ENCODE measurements around the gene DLST.
A peak's percentile ranks its signal among the peaks of the same experiment; 100 is the strongest.
"Not testable (repeated sequence)": the region's sequence is repeated elsewhere in the genome, so short reads cannot be mapped to it uniquely, and the experiment has no call there.

DLST gene

DNA sequence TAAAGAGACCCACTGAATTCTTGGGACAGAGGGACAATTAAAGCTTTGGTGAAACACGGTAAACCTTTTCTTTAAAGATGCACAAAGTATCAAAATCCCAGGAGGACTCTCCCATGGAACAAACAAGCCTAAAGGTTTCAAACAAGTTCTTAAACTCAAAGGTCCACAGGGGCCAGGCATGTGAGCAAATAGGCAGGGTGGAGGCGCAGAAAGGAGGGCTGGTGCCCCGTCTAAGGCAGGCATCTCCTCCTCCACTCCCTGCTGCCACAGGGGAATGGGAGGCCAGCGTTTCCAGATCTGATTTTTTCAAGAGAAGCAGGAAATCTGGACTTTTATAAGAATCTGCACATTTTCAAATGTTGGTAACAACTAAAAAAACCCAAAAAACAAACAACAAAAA is 33.7 kb downstream of the DLST start:
- FAIRE-seq (no peak), DNase-seq (ENCODE audit: low spot score) (no peak)

DNA sequence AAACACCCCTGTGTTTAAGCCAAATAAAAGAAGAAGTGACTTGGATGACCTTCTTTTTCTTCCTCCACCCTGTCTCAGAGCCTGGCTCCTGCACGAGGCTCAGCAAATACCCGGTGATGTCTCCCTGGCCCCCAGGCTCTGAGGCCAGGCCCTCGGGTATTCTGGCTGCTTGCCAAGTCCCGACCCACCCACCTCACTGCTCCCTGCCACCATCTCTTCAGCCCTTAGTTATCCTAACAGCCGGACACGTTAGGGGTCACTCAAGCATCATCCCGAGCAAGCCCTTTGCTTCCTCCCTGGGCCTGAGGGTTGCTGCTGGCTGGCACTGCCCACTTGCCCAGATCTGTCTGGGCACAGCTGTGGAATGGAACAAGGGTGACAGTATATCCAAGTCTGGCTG is 34.1 kb downstream of the DLST start:
- no peak for FAIRE-seq
- no peak for DNase-seq (ENCODE audit: low spot score)

DNA sequence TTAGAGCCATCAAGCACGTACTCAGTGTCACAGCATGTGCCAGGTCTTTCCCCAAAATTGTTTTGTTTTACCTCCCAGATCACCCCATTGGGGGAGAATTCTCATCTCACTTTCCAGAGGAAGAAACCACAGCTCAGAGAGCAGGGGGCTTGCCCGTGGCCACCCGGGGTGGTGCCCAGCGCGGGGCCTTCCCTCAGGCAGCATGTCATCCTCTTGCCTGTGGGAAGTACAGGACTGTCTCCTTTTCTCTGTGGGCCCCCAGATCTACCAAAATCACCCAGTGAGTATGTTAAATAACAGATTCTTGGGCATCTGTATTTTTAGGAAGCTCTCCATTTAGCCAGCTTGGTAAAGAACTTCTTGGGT is 35.4 kb downstream of the DLST start:
- FAIRE-seq, result no peak

DNA sequence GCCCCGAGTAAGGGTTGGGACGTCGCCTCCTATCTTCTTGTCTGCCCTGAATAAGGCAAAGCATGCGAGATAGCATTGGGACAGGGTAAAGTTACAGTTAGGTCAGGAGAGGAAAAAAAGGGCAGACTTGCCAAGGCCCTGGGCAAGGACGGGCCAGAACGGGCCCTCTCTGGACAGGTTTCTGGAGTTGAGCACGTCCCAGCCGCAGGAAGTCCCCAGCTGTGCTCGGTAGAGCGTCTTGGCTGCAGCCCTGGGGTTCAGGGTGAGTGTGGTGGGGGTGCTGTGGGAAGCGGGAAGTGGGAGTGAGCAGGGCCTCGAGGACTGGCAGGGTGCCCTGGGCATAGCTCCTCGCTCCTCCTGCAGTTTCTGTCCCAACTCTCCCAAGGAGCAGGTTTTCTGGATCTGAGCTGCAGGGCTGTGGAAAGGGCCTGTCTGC is 35.9 kb downstream of the DLST start:
- FAIRE-seq (no peak), DNase-seq (ENCODE audit: low spot score) (no peak)

More for the DNA sequence above, 35.4 kb downstream of the DLST start:
- DNase-seq (ENCODE audit: low spot score), result no peak

DNA sequence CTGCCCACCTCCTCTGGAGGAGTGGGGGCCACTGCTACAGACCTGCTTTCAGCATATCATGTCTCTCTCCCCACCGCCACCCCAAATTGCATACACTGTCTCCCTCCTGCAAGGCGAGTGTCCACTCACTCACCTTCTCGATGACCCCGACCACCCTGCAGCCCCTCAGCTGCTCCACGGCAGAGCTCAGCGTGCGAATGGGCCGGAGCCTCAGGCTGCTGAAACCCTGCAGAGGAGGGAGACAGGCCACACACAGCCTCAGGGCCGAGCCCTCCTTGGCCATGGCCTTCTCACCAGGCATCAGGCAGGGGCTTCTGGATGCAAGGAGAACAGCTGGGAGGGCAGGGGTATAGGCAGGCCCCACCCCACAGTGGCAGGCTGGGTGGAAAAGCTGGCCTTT is 36.7 kb downstream of the DLST start:
- DNase-seq (ENCODE audit: low spot score), result no peak
- FAIRE-seq, result no peak

DNA sequence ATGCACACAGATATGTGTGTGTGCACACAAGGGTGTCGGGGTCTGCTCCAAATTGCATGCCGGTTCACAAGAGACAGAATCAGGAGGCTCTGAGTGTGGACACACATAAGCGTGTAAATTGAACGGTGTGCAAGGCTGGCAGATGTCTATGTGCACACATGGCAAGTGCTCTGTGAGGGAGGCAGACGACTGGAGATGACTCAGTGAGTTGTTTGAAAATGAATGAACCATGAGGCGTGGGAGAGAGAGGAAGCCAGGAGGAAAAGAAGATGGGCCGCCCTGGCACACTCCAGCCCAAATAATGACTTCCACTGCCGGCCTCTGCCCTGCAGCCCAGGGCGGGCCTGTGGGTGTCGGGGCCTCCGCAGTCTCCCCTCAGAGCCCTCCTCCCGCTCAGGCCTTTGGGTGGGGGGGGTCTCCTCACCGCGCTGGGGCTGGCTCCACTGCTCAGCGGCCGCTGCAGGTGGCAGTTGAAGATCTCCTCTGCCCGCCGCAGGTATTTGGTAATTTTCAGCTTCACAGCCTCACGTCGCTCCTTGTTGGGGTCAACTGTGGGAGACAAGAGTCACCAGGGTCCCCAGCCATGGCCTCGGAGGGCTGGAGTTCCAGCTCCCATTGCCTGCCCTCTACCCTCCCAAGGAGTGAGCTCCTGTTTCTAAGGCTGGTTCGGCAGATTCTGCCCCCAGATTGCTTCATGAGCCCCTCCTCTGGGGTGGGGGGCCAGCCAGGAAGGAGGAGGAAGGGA is 37.9 kb downstream of the DLST start:
- no peak for DNase-seq (ENCODE audit: low spot score)
- FAIRE-seq, result peak; percentile 61

DNA sequence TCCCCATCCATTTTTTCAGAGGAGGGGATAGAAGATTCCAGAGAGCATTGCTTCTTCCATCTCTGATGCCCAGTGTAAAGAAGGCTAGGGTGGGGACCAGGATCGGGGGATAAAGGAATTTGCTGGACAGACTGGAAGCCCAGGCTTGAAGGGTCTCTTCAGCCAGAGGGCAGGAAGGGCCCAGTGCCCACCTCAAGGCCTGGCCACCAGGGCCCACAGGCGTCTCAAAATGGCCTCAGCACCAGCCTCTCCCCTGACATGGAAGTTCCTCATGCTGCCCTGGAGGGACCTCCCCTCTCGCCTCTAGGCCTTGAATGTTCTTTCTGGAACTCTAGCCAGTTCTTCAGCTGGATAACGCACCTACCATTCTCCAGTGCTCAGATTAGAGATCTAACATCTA is 38.6 kb downstream of the DLST start:
- DNase-seq (ENCODE audit: low spot score) (no peak), FAIRE-seq (no peak)

DNA sequence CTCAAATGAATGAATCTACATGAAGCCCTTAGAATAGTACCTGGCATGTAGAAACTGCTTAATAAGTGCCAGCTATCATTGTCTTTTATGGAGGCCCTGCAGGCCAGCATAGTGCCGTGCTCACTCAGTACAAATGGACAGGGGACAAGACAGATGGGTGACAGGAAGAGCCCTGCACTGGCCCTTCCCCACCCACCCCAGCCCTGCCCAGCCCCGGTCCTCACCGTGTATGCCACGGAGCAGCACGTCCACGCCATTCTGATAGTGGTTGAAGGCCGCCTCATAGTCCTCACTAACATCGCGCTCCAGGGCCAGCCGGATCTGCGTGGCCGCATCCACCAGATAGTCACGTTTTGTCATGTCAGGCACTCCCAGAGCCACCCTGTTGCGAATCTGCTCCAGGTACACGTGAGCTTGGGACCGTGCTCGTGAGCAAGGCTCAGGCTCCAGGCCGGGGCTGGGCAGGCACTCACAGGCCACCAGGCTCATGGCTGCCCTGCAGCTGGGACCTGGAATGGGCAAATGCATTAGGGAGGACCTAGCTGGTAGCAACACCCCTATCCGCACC is 39.4 kb downstream of the DLST start:
- peak; percentile 56 for FAIRE-seq
- DNase-seq (ENCODE audit: low spot score), result no peak

DNA sequence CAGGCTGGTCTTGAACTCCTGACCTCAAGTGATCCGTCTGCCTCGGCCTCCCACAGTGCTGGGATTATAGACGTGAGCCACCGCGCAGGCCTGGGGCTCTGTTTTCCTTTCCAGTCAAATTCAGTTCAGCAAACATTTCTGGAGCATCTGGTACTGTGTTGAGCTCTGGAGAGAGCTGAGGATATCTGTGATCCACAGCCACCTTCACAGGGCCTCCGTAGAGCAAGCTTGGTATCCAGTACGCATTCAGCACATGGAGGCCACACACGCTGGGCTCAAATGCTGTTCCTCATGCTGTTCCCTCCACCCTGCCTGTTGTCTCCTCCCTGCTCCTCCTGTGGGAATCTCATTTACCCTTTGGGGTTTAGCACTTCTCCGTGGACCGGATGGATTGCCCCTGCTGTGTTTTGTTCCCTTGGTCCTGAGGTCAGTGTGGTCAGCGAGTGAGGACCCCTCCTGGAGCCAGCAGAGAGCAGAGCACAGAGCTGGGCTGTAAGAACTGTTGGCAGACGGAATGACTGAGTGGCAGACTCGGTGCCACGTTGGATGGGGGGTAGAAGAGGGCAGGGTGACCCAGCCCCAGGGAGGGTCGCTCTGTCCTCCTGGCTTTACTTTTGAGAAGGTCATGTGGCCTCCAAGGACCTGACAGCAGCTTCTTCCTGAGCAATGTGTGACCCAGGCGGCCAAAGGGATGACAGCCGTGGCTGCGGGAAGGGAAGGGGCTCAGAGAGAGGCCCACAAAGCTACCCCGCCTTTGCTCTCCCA is 40.5 kb downstream of the DLST start:
- FAIRE-seq (no peak), DNase-seq (ENCODE audit: low spot score) (no peak)

DNA sequence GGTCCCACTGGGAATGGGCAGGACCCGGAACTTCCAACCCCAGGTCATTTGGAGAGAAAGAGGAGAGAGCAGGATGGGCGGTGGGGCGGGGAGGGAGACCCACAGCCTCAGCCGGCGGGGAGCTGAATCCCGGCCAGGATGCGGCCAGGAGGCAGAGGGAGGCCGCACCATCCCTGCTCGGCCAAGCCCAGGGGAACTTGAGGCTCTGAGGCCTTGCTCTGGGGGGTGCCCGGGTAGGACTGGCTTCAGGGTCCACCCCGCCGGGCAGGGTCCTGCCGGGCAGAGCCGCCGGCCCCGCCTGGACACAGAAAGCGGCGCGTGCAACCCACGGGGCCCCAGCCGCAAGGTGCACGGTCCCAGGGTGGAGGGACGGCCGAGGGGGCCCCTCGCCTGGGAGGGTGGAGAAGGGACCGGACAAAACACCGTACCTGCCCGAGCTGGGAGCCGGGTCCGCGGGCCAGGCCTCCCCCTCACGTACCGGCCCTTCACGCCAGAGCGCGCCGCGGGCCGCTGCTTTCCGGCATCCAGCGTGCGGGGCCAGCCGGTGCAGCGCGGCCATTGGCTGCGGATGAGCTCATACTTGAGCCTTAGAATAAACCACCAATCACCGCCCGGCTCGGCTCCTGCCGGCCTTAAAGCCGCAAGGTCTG is 41.2 kb downstream of the DLST start, which contains the start of gene RPS6KL1:
TSS of gene RPS6KL1 (minus strand) at position 509 of the 650 bp plus-strand sequence. CDS start 1,719 bp downstream, outside the sequence.
- no peak for FAIRE-seq
- DNase-seq (ENCODE audit: low spot score), result no peak

DNA sequence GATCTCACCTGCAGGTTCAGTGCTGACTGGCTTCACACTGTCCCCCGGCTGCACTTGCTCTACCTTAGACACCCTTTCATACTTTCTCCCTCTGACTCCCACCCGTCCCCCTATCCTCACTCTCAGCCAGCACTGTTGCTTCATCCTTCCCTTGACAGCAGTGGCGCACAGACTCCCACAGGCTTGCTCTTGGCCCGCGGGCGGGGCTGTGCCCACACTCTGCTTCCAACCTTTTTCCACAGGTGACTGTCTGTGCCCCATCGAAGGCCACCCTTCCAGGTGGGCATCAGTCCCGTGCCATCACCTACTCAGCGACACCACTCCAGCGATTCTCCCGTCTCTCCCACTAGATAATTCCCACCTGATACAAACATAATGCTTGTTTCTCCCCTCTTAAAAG is 42.3 kb downstream of the DLST start:
- DNase-seq (ENCODE audit: low spot score), result no peak
- no peak for FAIRE-seq

DNA sequence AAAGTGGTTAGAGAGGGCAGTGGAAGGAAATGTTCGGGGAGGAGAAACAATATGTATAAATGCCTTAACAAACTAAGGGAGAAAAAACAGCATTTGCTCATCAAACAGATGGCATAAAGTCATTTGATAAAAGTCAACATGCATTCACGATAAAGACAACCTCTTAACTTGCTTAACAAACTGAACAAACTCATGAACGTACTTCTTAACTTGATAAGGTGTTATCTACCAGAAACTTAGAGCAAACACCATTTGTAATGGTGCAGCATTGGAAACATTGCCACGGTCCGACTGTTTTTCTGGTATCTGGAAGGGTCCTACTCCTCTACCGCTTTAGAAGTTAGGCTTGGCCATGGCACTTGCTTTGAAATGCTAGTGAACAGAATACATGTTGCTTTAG is 45.5 kb downstream of the DLST start:
- FAIRE-seq (peak; percentile 5), DNase-seq (ENCODE audit: low spot score) (no peak)

DNA sequence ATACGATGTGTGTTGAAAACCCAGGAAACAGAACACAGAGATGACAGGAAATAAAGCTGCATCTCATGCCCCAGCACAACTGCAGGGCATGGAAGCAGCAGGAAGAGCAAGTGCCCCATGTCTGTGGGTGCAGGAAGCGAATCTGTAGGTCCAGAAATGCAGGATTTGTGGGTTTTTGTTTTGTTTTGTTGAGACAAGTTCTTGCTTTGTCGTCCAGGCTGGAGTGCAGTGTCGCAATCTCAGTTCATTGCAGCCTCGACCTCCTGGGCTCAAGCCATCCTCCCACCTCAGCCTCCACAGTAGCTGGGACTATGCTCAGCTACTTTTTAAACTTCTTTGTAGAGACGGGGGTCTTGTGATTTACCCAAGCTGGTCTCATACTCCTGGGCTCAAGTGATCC is 47.5 kb downstream of the DLST start:
- DNase-seq (ENCODE audit: low spot score) (no peak), FAIRE-seq (no peak)

DNA sequence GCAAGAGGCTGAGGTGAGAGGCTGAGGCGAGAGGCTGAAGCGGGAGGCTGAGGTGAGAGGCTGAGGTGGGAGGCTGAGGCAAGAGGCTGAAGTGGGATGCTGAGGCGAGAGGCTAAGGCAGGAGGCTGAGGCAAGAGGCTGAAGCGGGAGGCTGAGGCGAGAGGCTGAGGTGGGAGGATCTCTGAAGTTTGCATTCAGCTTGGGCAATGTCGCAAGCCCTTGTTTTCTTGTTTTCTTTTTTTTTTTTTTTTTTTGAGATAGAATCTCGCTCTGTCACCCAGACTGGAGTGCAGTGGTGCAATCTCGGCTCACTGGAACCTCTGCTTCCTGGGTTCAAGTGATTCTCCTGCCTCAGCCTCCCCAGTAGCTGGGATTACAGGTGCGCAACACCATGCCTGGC is 50.0 kb downstream of the DLST start:
- FAIRE-seq; DNase-seq (ENCODE audit: low spot score): not testable (repeated sequence)

DNA sequence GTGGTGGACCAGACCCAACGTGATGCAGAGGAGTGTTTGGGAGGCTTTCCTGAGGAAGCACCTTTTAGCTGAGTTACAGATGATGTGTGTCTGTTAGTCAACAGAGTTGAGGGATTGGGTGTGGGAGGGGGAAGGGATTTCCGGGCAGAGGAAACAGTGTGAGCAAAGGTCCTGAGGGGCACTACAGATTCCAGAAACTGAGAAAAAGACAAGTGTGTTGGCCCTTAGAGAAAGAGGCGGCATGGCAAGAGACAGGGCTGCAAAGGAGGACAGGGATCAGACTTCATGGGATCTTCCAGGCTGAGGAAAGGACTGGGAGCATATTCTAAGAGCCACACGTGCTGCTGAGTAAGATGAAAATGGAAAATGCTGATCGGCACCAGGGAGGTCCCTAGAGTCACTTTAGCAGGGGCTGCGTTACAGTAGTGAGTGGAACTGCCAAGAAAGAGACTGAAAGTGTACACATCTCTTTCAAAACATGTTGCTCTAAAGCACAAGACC is 50.7 kb downstream of the DLST start:
- no peak for DNase-seq (ENCODE audit: low spot score)
- no peak for FAIRE-seq

DNA sequence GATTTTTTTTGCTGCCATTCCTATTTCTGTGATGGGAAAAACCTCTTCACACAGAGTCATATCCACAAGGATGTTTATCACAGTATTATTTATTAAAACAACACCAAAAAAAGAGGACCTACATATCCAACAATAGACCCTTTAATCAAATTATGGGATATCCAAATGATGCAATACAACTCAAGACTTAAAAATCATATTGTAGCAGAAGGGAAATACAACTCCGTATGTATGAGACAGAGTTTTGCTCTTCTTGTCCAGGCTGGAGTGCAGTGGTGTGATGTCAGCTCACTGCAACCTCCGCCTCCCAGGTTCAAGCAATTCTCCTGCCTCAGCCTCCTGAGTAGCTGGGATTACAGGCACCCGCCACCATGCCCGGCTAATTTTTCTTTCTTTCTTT is 51.2 kb downstream of the DLST start:
- DNase-seq (ENCODE audit: low spot score); FAIRE-seq: not testable (repeated sequence)

DNA sequence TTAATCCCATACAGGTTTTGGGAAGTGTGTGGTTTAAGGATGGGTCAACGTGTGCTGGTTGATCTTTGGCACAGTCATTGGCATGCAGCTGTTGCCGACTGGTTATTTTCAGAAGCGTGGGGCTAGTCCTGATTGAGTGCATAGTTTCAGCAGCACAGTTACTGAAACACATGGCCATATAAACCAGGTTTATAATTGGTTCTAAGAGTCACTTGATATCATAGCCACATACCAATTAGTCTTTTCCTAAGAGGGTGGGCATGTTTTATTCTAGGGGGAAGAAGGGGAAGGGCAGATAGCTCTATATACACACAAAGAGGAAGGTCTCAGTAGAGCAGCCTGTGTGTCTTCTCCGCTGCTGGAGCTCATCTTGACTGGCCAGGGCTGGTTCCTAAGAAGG is 52.3 kb downstream of the DLST start:
- DNase-seq (ENCODE audit: low spot score), result no peak
- FAIRE-seq, result no peak

DNA sequence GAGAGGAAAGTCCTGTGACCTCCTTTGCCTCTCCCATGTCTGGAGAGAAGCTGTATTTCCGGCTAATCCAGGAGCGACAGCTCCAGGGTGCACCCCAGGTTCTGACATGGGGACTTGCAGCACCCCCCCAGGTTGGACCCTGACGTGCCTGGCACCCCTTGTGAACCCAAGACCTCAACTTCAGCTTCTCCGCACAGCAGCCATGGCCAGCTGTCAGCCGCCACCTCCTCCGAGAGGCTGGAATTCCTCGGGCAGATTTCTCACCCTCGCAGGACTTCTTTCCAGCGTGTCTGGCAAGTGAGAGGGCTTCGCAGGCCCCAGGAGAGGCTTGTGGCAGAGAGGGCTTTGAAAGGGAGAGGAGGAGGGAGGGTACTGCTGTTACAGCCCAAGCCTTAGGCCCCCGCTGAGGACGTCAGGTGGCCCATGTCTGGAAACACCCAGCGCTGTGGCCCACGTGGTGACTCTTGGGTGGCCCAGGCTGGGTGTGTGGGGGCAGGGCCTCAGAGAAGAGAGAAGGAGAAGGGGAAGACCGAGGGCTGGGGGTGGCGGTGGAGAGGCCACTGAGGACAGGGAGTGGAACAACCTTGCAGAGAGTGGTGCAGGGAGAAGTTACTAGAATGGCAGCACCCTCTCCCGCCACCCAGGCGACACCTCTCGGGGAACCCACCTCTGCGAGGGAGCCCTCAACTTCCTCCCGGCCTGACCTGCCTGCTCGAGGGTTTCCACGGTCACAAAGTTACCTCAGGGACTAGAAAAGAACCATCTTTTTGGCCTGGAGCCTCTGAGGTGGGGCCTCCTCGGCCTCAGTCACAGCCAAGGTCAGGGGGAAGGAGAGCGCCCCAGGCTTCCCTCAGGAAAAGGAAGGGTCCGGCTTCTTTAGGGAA is 53.0 kb downstream of the DLST start:
- no peak for DNase-seq (ENCODE audit: low spot score)
- no peak for FAIRE-seq

DNA sequence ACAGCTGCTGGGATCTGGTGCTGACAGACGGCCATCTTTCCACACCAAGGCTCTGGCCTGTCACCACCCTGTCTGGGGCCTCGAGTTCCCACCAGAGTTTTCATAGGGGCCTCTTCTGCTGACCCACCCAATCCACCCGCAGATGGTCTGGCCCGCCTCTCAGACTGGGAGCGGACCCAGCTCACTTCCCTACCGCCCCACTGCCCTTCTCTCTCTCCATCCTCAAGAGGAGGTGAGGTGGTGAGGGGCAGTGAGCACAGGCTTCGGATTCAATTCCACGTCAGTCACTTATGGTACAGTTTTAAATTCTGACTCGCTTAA is 53.6 kb downstream of the DLST start:
- no peak for FAIRE-seq
- no peak for DNase-seq (ENCODE audit: low spot score)

DNA sequence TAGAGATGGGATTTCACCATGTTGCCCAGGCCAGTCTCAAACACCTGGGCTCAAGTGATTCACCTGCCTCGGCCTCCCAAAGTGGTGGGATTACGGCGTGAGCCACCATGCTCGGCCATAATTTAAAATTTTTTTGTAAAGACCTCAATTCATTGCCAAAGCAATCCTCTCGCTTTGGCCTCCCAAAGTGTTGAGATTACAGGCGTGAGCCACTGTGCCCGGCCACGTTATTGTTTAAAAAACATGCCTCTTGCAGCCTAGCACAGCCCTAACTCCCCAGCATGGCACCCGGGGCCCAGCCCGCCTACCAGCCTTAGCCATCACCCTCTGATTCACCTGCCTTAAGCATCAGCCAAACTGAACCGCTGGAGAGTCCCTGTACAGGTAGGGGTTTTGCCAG is 54.4 kb downstream of the DLST start:
- no peak for DNase-seq (ENCODE audit: low spot score)
- no peak for FAIRE-seq

DNA sequence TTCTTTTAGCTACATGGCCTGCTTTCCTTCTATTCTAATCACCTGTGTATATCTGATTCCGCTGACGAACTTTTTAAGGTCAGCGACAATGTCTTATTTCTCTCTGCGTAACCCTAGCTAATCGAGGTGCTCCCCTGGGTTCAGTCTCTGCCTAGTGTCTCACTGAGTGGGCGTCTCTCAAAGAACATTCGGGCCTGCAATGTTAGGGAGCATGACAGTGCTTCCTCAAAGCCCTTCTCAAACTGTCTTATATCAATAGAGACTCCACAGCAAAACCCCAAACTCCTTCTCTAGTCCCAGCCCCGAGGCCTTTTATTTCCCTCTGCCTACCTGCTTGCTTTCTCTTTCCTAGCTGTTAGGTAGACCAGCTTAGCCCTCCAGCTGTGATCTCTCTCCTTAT is 55.0 kb downstream of the DLST start:
- no peak for DNase-seq (ENCODE audit: low spot score)
- FAIRE-seq, result no peak
